NCI-H1436 (cell line): ENCODE measurements around the gene NUTM2D.
"Not testable (repeated sequence)": the region's sequence is repeated elsewhere in the genome, so short reads cannot be mapped to it uniquely, and the experiment has no call there.

Source experiments
- DNase-seq: peaks from one replicate; lab custom pipeline; 2025; lab: John Stamatoyannopoulos, UW

NUTM2D gene

DNA sequence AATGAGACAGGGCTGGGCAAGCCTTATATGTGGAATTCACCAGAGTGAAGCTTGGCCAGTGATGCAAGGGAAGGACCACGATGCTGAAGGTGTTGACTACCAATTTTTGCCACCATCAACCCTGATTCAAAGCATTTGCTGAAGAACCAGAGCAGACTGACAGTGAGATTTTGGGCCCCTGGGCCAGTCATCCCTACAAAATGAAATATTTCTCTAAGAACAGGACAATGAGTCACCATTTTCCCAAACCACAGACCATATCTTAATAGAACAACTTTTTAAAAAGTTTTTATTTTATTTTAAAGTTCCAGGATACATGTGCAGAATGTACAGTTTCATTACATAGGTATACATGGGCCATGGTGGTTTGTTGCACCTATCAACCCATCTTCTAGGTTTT is 16.5 kb downstream of the NUTM2D start:
- not testable (repeated sequence) for DNase-seq

- DNase-seq, result not testable (repeated sequence)
Observed at GRCh38 chr10:87379115-87379514, 21.6 kb downstream of the NUTM2D start.

- not testable (repeated sequence) for DNase-seq
Observed at GRCh38 chr10:87383149-87383857, 25.8 kb downstream of the NUTM2D start.

- DNase-seq, result not testable (repeated sequence)
Observed at GRCh38 chr10:87384283-87384682, 26.7 kb downstream of the NUTM2D start.

GRCh38 chr10:87385762-87386360 is 28.3 kb downstream of the NUTM2D start:
- not testable (repeated sequence) for DNase-seq

- DNase-seq, result not testable (repeated sequence)
Observed at GRCh38 chr10:87391360-87391759, 33.8 kb downstream of the NUTM2D start.

DNA sequence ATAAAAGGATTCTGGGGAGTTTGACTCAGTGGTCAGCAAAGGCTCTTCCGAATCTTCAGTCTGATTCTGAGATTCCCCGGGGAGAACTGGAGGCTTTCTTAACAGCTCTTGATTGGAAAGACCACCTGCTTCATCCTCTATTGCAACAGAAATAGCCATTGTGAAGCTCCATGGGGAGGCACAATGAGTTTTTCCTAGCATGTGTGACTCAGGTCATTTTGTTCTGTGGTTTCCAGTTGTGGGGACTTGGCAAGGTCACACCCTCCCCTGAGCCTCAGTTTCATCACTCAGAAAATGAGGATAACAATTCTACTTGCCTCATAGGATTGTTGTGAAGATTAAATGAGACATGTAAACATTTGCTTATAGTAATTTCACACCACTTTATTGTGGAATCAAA is 38.7 kb downstream of the NUTM2D start:
- not testable (repeated sequence) for DNase-seq

DNA sequence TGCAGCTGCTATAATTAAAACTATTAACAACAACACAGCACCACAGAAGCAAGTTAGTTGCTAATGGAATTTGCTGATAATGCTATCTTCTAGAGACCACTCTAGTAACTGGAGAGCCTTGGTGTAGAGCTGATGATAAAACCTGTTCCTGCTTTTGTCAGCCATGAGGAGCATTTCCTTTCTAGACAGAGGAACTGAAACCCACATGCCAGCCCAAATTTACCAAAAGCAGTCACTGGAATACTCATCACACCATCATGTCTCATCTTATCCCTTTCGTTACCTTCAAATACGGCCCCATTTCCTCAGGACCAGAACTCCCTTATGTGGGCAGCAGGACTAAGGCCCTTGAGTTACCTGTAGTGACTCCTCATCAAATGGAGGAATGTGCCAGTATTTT is 40.9 kb downstream of the NUTM2D start:
- DNase-seq, result not testable (repeated sequence)

- not testable (repeated sequence) for DNase-seq
Observed at GRCh38 chr10:87407516-87408467, 50.2 kb downstream of the NUTM2D start.

GRCh38 chr10:87413921-87414320 is 56.4 kb downstream of the NUTM2D start:
- not testable (repeated sequence) for DNase-seq
